Body of pancreas (tissue), 4 donors: Measurements from ENCODE around the gene MIER1.

Source experiments
- CTCF ChIP-seq, 7 experiments: fragments of 450-650 bp in 4 of 7; fragments of 200-600 bp in 3 of 7; sonication (generic) in 3 of 7; IDR thresholded peaks; one replicate each; pipeline ENCODE4 v1.5.1; 2016 to 2019; ENCODE audit warnings: antibody characterized with exemption in 7 of 7
- POLR2A ChIP-seq, 3 donors: fragments of 450-650 bp; IDR thresholded peaks; one replicate each; pipeline ENCODE4 v1.6.1; 2016; ENCODE audit warnings: antibody characterized with exemption in 3 of 3, mild to moderate bottlenecking in 2 of 3

GRCh38 chr1:66947267-66947666 lies 22.5 kb downstream of the MIER1 start:
- TF ChIP-seq CTCF (IDR thresholded peaks at IDR 0.05) (no peak), POLR2A (IDR thresholded peaks at IDR 0.05) (no peak)
